ENCODE data around the gene TNFRSF13B.
"Not testable (repeated sequence)": the region's sequence is repeated elsewhere in the genome, so short reads cannot be mapped to it uniquely, and the experiment has no call there.

TNFRSF13B gene

GRCh38 chr17:16911141-16911937 lies 60.6 kb downstream of the TNFRSF13B start:
- DNase-seq (ENCODE audit: low spot score) = no peak

GRCh38 chr17:16910341-16910740 lies 61.6 kb downstream of the TNFRSF13B start:
- DNase-seq (ENCODE audit: low spot score) = no peak

- no peak for DNase-seq (ENCODE audit: low spot score)
These were observed 62.3 kb downstream of the TNFRSF13B start for GRCh38 chr17:16909472-16910246.

GRCh38 chr17:16908273-16908672 lies 63.6 kb downstream of the TNFRSF13B start:
- DNase-seq (ENCODE audit: low spot score) = no peak

GRCh38 chr17:16906680-16907079 lies 65.2 kb downstream of the TNFRSF13B start:
- DNase-seq (ENCODE audit: low spot score) = no peak

- no peak for DNase-seq (ENCODE audit: low spot score)
These were observed 66.2 kb downstream of the TNFRSF13B start for GRCh38 chr17:16905593-16906191.

- DNase-seq (ENCODE audit: low spot score) = not testable (repeated sequence)
These were observed 68.8 kb downstream of the TNFRSF13B start for GRCh38 chr17:16903070-16903469.

- no peak for DNase-seq (ENCODE audit: low spot score)
These were observed 71.5 kb downstream of the TNFRSF13B start for GRCh38 chr17:16900288-16900882.

GRCh38 chr17:16897211-16897896 lies 74.6 kb downstream of the TNFRSF13B start:
- not testable (repeated sequence) for DNase-seq (ENCODE audit: low spot score)

- not testable (repeated sequence) for DNase-seq (ENCODE audit: low spot score)
These were observed 75.7 kb downstream of the TNFRSF13B start for GRCh38 chr17:16896235-16896634.

- DNase-seq (ENCODE audit: low spot score) = not testable (repeated sequence)
These were observed 78.4 kb downstream of the TNFRSF13B start for GRCh38 chr17:16893527-16893926.

- DNase-seq (ENCODE audit: low spot score) = not testable (repeated sequence)
These were observed 79.0 kb downstream of the TNFRSF13B start for GRCh38 chr17:16892876-16893454.

GRCh38 chr17:16889088-16889465 lies 82.8 kb downstream of the TNFRSF13B start:
- no peak for DNase-seq (ENCODE audit: low spot score)
